CD4-positive, alpha-beta T cell treated with Interleukin-15 for 4 hours (primary cell): ENCODE results near the gene HEXIM1.

ENCODE experiments used
- DNase-seq: peaks from one replicate; pipeline ENCODE4 v3.0.0-alpha.2; 2020; ENCODE audit warnings: low spot score

The HEXIM1 gene, protein sequence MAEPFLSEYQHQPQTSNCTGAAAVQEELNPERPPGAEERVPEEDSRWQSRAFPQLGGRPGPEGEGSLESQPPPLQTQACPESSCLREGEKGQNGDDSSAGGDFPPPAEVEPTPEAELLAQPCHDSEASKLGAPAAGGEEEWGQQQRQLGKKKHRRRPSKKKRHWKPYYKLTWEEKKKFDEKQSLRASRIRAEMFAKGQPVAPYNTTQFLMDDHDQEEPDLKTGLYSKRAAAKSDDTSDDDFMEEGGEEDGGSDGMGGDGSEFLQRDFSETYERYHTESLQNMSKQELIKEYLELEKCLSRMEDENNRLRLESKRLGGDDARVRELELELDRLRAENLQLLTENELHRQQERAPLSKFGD

DNA sequence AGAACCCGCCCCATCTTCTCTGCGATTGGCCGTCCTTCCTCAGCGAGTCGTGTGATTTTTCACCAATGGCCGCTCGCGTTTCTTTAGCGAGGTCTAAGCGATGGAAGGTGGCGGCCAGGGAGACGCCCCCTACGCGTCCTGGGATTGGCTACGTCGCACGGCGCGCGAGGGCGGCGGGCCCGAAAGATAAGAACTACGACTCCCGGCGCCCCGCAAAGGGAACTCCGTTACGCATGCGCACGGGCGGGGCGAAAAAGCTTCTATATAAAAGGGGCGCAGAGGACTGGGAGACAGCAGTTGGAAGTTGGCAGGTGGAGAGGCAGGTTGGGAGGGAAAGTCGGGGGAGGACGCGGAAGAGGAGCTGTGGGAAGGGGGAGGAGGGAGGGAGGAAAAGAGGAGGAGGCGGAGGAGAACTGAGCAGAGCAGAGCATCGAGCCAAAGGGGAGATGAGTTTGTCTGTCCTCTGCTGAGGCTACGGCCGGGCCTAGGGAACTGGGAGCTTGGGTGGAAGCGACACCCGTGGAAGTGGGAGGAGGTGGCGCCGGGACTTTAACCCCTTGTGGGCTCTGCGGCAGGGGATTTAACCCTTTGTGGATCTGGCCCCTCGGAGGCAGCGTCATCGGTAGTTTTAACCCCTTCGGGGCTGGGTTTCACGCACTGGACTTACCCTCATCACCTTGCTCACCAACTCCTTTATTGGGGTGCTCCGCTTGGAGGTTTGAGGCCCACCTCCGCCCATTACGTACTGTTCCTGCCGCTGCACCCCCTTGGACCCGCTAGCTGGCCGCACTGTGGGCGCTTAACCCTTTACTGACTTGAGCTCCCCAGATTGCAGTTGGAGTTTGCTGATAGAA lies at the start of gene HEXIM1:
Gene HEXIM1 (plus strand): TSS at position 293 of the 854 bp plus-strand sequence. CDS start 716 bp downstream, outside the sequence.
- peak; percentile 99 for DNase-seq

DNA sequence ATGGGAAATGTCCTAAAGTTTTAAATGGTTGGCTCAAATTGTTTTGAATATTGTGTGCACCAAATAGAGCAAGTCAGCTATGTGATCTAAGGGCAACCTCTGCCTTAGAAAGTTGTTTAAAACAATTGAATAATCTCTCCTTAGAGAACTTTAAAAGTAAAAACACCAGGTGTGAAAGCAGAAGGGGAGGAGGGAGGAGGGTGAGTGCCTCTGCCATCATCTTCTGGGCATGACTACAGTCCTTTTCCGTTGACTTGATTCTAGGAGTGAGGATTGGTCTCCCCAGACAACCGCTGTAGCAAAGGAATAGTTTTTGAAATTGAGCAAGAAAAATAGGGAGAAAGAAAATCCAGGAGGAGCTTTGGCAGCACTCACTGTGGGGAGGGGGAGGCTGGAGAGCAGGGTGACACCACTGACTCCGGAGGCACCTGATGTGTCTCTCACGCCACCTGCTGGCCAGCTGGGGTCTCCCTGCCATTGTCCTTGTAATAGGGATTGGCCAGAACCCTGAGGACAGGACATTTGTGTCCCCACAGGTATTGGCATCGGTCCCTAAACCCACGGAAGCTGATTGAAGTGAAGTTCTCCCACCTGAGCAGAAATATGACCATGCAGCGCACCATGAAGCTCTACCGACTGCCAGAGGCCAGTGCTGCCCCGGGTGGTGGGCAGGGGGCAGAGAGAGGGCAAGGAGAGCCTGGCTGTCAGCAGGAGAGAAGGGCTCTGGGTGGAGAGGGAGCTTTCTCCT lies 49.2 kb upstream of the HEXIM1 start:
- peak; percentile 68 for DNase-seq

DNA sequence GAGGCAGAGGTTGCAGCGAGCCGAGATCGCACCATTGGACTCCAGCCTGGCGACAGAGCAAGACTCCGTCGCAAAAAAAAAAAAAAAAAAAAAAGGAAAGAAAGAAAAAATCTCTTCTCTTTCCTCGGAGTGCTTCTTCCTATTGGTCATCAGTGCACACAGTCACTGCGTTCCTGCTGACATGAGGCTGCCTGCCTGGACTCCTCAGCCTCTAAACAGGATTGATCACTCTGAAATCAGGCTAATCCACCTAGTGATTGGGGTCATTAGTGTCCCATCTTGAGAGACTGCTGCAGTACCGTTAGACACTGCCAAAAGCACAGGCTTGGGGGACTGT lies 46.8 kb upstream of the HEXIM1 start:
- DNase-seq, result no peak

DNA sequence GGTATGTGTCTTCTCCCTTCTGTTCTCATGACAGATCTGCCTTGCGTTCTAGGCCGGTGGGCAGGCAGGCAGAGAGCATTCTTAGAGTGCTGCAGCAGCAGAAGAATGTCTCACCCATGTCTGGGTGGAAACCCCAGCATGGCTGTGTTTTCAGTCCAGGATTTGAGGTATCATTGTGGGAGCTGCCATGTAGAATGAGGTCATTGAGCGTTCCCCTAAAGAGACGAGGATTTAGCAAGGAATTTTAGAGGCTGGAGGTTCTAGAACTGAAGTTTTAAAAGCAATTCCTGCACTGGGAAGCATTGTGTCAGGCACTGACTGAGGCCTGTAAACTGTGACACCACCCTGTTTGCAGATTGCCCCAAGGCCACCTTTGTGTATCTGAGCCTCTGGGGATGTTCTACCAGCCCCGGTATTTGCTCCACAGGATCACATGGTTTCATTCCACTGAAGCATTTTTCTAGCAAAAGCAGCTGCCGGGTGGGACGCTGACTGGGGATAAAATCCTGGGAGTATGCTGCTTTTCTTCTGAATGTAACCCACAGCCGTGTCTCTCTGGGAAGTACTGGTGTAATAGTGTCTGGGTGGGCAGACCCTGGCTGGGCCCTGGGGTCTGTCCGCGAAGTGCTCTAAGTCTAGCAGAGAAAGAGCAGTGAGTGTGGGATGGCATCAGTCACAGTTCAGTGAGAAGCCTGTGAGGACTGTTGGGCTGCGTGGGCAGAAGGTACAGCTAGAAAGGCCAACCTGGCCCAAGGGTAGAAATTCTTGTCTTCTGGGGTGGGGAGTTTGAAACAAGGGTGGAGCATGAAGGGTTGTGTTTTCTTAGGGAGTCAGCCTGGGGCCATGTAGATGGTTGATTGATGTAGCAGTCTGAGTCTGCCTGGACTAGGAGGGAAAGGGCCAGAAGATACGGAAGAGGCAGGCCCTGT lies 46.1 kb upstream of the HEXIM1 start:
- DNase-seq, result no peak

DNA sequence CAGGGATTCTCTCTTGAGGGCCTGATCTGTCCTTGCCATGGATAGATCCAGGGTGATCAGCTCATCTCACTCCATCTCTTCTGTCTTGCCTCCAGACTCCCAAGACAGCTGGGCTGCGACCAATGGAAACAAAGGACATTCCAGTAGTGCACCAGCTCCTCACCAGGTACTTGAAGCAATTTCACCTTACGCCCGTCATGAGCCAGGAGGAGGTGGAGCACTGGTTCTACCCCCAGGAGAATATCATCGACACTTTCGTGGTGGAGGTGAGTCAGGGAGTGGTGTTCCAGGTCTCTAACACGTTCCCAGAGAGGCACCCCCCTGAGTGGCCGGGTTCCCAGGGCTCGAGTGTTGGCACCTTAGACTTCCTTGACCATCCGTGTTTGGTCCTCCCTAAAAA lies 45.4 kb upstream of the HEXIM1 start:
- no peak for DNase-seq

DNA sequence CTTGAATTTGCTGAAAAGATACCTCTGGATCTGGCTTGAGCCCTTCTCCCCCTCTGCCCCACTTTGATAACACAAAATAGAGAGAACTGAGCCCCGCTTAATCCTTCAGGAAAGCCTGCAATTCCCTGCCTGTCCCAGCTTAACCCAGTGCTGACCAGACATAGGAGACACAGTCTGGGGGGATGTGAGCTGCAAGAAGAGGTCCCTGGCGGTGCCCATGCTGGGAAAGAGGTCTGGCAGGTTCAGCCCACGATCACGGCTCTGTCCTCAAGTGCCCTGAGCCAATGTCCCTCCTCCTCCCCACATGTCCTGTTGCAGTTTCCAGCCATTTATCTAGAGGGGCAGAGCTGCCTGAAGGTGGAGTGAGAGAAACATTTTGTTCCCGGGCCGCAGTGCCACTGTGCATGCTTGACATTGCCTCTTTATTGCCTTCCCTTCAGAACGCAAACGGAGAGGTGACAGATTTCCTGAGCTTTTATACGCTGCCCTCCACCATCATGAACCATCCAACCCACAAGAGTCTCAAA lies 44.9 kb upstream of the HEXIM1 start:
- DNase-seq, result no peak

DNA sequence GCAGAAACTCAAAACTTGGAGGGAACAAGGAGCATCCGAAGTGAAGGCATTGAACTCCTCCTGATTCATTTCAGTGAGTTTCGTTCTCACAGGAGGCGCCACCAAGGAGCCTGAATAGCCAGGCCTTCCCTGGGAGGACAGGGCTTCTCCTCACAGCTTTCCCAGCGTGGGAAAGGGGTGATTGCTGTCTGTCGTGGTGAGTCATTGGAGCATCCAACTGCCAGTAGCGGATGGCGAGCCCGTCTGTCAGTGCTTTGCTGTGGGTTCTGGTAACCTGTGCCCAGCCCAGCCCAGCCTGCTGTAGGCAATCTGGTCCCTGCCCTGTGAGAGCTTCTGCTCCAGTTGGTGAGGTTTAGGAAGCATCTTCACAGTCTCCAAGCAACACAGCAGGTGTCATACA lies 44.2 kb upstream of the HEXIM1 start:
- no peak for DNase-seq

DNA sequence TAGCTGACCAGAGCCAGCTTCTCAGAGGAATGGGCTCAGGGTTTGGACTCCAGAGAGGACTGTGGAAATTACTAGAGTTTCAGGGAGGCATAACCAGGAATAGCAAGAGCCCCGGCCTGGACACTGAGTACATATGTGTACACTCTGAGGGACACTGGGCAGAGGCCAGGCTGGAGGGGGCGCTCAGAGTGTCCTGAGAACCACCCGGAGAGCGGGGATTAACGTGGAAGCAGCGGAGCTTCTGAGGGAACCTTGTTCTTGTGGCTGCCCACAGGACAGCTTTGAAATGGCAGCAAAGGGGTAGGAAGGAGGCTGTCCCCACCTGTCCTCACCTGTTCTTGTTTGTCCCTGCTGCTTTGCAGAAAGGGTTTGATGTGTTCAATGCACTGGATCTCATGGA lies 43.8 kb upstream of the HEXIM1 start:
- no peak for DNase-seq

DNA sequence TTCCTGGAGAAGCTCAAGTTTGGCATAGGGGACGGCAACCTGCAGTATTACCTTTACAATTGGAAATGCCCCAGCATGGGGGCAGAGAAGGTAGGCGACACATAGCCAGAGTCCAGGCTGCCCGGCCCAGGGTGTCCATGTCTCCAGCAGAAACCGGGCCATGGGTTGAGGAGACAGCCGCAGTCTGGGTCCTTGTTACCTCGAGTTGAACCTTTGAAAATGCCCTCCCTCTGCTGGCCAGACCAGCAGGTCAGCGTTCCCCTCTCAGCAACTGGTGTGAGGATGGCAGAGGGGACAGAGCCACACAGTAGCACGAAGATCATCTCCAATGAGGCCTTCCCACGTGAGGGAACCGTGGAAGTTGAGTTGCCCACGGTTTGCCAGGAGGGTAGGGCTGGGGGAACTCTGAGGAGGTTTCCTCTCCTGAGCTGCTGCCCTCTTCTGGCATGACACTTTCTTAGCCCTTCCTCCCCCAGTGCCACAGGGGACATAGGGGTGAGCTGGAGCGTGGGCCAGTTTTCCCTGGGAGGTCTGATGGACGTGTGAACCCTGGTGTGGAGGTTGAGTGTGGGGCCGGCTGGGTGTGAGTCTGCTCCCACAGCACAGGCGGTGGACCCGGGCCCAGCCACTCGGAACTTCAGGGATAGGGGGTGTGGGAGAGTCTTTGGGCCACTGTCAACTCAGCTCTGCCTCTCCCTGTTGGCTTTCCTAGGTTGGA lies 43.2 kb upstream of the HEXIM1 start:
- DNase-seq, result no peak

DNA sequence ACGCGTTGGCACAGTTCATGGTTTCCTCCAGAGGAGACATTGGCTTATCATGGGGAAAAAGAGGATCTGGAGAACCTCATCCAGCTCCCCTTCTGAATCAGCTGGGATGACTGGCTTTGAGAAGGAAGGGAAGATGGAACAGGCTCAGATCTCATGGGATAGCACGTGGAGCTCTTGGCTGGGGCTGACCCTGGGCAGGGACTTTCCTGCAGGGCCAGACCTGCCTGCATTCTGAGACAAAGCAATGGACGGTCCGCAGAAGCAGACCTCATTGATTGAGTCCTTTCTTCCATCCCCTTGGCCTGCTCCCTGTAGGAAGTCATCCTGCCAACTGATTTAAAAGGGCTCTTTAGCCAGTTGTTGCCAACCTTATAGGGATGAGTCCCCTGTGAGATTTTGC lies 42.2 kb upstream of the HEXIM1 start:
- no peak for DNase-seq

DNA sequence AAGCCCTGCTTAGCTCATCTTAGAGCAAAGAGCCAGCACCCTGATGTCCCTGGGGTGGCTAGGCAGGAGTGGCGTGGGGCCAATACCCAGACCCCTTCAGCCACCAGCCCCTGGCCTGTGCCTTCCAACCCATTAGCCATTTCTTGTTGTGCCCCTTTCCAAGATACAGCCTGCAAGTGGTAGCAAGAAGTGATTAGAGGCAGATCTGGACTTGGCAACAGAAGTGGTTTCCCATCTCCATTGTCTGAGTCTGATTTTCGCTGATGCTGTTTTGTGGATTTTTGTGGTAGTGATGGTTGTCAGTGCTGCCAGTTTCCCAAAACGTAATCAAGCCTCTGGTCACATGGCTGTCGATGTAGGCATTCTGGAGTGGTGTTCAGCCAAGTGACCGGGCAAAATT lies 41.7 kb upstream of the HEXIM1 start:
- no peak for DNase-seq

DNA sequence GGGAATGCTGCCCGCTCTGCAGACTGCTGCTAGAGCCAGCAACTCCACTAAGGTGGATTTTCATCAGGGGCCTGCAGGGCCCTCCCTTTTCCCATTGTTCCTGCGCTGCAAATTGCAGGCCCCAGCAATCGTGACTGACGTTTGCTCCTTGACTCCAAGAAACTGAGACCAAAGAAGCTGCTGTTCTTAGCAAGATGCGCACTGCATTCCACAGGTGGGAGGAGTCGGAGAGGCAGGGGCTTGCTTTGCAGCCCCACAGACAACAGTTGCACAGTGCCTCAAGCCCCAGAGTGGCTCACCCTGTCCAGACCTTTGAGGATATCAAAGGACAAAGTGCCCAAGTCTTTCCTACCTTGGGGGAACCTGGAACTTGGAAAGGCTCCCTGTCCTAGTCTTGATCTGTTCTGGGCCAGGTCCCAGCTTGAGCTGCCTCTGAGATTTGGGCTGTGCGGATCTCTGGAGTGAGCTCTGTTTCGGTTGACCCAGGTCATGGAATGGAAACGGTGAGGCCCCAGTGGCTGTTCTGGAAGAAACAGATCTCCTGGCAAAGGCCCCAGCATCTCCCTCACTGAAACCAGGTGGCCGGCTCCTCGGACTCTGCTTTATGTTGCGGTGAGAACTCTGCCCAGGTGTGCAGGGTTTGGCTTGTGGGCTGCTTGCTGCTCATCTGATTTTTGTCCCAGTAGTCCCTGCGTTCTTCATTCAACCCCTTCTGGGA lies 40.8 kb upstream of the HEXIM1 start:
- DNase-seq, result no peak

DNA sequence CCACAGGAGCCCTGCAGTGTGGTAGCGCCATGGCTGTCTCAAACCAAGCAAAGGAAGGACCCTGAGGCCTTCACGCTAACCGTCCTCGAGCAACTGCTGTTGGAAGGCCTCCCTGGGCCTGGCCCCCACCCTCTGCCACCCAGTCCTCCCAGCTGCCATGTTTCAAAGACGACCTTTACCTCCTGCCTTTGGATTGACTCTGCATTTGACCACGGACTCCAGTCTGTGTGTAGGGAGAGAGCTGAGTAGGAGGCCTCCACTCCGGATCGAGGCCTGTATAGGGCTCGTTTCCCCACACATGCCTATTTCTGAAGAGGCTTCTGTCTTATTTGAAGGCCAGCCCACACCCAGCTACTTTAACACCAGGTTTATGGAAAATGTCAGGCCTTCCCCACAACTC lies 40.2 kb upstream of the HEXIM1 start:
- no peak for DNase-seq

DNA sequence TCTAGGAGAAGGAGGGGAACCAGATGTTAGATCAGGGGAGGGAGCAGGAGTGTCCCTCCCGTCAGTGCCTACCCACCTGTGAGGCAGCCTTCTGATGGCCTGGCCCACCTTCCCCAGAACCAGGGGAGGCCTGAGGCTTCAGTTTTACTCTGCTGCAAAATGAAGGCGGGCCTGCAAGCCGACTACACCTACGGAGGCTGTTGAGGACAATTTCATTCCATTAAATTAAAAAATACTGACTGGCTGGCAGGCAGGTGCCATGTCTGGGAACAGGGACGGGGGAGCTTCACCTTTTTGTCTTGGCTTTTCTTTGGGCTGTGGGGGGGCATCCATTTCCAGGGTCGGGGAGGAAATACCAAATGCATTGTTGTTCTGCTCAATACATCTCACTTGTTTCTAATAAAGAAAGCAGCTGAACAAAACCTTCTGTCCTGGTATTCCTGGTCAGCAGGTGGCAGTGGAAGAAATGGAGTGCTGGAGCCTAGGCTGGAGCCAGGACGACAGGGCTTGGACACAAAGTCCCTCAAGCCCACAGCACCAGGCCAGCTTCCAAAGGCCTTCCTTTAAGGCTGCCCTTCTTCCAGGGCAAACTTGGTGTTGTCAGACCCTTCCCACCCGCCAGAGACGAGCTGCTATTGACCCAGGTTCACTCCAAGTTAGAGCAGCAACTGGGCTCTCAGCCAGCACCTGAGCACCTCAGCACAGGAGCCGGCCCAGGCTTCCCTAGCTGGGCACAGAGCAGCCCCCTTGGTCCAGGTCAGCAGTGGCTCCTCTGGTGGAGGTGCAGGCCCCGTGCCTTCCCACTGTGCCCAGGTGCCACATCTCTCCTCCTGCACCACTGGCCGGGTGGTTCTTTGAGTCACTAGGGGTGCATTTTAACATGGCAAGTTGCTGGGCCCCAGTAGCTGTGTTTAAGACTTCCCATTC lies 39.4 kb upstream of the HEXIM1 start:
- DNase-seq, result no peak

DNA sequence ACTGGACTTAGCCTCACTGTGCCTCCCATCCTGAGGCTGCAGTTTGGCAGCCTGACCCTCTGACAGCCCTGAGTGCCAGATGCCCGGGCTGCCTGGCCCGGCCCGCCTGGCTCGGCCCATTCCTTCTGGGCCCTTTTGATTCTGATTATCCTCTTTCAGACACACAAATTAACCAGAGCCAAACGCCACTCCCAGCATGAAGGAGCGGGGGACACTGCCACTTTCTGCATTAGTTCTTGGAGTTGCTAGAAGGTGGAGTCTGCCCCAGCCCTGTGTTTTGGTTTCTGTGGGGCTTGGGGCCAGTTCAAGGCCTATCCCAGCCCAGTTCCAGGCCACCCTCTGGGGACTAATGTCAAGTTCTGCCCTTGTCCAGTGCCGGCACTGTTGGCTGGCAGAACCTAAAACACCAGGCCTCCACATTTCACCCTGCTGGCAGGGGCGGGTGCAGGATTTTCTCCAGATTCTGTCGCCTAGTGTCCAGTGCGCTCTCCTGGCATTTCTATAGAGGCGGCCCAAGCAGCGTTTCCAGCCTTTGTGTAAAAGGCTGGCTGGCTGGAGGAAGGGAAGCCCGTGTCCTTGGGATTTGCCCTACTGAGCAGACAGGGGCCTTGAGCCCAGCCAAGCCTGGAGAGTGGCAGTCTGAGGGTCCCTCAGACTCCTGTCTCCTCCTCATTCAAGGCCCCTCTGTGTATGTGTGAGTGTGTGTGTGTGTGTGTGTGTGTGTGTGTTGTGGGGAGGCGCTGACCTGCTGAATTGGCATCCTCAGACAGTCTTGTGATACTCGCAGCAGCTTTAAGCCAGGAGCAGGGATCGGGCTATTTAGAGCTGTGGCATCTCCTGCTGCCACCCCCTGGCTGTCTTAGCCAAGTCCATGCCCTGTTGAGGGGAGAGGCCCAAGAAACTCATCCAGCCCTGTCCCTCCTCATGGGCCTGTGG lies 37.3 kb upstream of the HEXIM1 start:
- DNase-seq, result no peak

DNA sequence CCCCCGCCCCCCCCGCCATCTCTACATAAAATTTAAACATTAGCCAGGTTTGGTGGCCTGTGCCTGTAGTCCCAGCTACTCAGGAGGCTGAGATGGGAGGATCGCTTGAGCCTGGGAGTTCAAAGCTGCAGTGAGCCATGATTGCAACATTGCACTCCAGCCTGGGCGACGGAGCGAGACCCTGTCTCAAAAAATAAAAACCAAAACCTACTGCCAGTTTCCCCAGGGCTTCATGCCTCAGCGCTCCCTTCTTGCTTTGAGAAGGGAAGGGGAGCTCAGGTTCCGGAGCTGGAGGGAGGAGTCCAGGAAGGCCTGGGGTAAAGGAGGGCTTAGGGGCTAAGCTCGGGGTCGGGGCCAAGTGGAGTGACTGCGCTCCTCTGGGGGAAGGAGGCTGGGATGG lies 36.4 kb upstream of the HEXIM1 start:
- DNase-seq, result no peak

DNA sequence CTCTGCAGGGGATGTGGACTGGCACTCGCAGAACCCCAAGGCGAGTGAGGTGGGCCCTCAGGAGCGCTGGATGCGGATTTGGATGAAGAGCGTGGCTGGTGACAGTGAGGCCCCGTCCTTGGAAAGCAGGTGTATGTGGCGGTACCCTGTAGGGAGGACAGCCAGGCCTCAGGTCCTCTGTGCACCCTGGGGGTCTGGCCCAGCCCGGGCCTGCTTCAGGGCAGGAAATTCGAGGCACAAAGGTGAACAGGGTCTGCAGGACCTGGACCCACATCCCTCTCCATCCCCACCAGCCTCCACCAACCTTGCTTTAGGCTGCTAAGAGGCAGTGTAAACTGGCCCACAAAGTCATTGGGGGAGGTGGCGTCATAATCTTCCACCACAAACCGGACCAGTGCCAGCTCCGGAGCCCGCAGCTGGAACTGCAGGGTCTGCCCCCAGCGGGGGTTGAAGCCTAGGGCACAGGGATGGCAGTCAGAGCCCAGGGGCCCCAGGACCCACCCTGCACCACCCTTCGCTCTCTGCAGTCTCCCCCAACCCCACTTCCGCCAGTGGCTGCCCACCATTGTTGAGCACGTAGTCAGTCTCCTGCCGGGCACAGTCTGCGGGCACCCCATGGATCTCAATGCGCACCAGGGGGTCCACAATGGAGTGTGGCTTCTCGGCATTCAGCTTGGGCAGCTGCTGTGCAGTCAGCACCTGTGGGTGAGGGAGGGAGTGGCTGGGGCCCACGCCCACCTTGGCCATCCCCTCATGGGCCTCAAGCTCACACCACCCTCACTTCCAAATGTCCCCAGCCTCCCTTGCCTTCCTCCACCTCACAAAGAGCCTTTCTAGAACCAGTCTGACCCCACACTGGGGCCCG lies 35.5 kb upstream of the HEXIM1 start:
- no peak for DNase-seq
